ENCODE results near the gene GMPPB. TPM values are rescaled to one million over a fixed set of nuclear protein-coding genes. Genes with fewer than 3 reads are reported as not detected.
A peak's percentile ranks its signal among the peaks of the same experiment; 100 is the strongest.
"Not testable (repeated sequence)": the region's sequence is repeated elsewhere in the genome, so short reads cannot be mapped to it uniquely, and the experiment has no call there.

The GMPPB gene
- total RNA-seq, 4 donors from 2014 or later, result 28.5 to 85.6 (median 57.7) TPM

DNA sequence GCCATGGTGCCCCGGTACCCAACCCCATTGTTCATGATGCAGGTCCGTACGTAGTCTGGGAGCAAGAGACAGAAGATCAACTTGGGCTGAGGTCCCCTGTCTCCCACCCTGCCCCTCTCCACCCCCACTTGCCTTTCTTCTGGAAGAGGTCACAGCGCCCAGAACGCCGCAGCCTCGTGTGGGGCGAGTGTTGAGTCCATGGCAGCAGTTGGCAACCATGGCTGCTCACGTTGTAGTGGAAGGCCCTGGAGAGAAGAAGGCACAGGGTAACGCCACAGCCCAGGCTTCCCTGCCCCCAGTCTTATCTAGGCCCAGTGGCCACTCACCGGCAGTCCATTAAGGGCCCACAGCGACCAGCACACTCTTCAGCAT is 36.3 kb downstream of the GMPPB start:
- H3K9me3 ChIP-seq; intact Hi-C loops (cut with DNase I); H3K27me3 ChIP-seq; H3K36me3 ChIP-seq; H3K4me3 ChIP-seq (replicated peaks in 1 of 3); DNase-seq; H3K27ac ChIP-seq: not testable (repeated sequence)
- H3K4me1 ChIP-seq, result peaks cover 31 to 57% of the 10 kb centered on the region in 2 donors
- 91 to 100% methylated on average over 3 to 6 of the region's 12 CpGs for WGBS, 2 donors

DNA sequence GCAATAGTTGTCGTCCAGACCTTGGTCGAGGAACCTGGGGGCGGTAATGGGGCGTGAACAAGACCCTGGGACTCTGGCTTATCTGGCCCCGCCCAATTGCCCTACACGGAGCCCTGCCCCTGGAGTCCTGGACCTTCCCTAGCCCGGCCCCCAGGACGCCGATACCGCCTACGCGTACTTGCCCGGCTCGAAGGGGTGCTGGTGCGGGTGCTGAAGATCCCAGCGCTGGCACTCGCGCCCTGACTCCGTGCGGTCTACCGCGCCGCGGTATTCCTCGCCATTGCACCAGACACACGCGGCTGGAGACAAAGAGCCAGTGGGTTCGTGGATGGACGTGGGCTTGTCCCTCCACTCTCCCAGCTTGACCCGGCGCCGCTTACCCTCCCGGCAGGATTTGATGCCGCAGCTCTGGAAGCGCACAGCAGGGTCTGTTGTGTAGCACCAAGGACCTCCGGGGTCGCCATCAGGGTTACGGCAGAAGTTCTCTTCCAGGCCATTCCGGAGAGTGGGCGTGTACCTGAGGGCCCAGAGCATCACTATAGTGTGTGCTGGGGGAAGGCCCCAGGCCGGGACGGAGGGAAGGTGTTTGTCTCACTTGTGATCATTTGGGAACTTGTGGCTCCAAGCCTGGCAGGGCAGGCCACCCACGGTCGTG is 36.9 kb downstream of the GMPPB start:
- peak overlapping the region in 1 of 3 donors; percentile 23 for H3K4me3 ChIP-seq (replicated peaks in 1 of 3)
- peak; percentile 93 to 96 for DNase-seq
- H3K4me1 ChIP-seq, result peaks cover 33 to 62% of the 10 kb centered on the region in 2 donors
- H3K27ac ChIP-seq, result peak overlapping the region in 1 of 3 donors; percentile 49
- 0 to 45% methylated on average over 6 to 10 of the region's 44 CpGs for WGBS, 2 donors
- H3K36me3 ChIP-seq; intact Hi-C loops (cut with DNase I); H3K27me3 ChIP-seq; H3K9me3 ChIP-seq: not testable (repeated sequence)

DNA sequence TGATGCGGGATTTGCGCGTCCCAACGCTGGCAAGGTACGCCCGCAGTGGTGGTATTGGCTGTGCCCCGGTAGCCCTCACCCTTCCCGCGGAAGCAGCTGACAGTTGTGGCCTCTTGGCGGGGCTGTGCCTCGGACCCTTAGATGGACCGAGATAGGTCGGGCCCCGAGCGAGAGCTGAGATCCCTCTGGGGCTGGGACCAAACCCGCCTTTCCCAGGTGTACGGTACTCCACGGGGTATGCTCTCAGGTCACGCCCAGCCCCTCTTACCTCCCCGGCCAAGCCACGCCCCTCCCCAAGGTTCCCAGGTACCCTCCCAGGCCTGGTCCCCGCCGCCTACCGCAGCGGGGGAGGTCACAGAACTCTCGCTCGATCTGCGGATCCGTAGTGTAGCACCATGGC is 37.4 kb downstream of the GMPPB start:
- H3K27ac ChIP-seq, result peak overlapping the region in 1 of 3 donors; percentile 49
- H3K36me3 ChIP-seq; H3K9me3 ChIP-seq; intact Hi-C loops (cut with DNase I); H3K27me3 ChIP-seq: not testable (repeated sequence)
- peak; percentile 95 to 96 for DNase-seq
- peaks cover 33 to 63% of the 10 kb centered on the region in 2 donors for H3K4me1 ChIP-seq
- H3K4me3 ChIP-seq (replicated peaks in 1 of 3), result peak overlapping the region in 1 of 3 donors; percentile 23
- peak in 1 of 2 donors; percentile 46 for TF ChIP-seq POLR2A (IDR thresholded peaks at IDR 0.05)
- WGBS, 2 donors, result 0% methylated on average over 3 of the region's 29 CpGs; no CpG with 5 or more reads in 1 of the 2 donors

DNA sequence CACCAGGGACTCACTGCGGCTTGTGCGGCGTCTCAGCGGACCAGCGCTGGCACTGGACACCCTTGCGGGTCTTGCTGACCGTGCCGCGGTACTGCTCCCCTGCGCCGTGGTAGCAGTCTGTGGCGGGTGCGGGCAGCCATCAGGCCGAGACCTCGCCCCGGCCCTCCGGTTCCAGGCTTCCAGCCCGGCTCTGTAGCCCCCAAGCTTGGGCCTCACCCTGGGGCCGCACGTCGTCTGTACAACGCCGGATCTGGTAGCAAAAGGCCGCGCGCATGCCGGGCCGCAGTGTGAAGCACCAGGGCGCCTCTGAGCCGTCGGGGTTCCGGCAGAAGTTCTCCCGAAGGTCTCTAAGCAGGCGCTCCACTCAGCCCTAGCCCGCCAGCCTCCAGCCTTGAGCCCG is 37.9 kb downstream of the GMPPB start:
- H3K27ac ChIP-seq, result peak overlapping the region in 1 of 3 donors; percentile 17
- H3K36me3 ChIP-seq; intact Hi-C loops (cut with DNase I); H3K9me3 ChIP-seq; H3K27me3 ChIP-seq: not testable (repeated sequence)
- WGBS, 2 donors, result 18 to 21% methylated on average over 3 to 19 of the region's 36 CpGs
- DNase-seq, result peak; percentile 27 to 28
- H3K4me3 ChIP-seq (replicated peaks in 1 of 3), result peak overlapping the region in 1 of 3 donors; percentile 23
- H3K4me1 ChIP-seq, result peaks cover 32 to 58% of the 10 kb centered on the region in 2 donors

DNA sequence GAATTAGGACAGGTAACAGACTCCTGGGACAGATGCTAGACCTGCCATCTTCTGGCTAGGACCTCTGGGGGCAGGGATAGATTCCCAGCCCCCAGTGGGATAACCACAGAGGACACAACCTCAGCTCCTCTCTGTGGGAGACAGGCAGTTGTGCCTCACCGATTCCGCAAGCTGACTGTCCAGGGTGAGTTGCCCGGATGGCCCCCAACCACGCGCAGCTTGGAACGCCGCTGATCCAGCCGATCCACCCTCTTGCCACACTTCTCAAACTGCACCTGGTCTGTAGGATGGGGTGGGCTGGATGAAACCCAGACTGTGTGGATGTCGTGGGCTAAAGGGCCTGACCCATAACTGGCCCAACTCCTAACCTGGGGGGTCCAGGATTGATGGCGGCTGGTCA is 38.6 kb downstream of the GMPPB start:
- 95 to 98% methylated on average over 8 to 10 of the region's 10 CpGs for WGBS, 2 donors
- Histone ChIP-seq H3K36me3 (peaks cover 9 to 15% of the 10 kb centered on the region in 2 donors), H3K4me1 (peaks cover 24 to 51% of the 10 kb centered on the region in 2 donors)
- H3K27ac ChIP-seq; H3K9me3 ChIP-seq; intact Hi-C loops (cut with DNase I); H3K4me3 ChIP-seq (replicated peaks in 1 of 3); DNase-seq; H3K27me3 ChIP-seq: not testable (repeated sequence)

DNA sequence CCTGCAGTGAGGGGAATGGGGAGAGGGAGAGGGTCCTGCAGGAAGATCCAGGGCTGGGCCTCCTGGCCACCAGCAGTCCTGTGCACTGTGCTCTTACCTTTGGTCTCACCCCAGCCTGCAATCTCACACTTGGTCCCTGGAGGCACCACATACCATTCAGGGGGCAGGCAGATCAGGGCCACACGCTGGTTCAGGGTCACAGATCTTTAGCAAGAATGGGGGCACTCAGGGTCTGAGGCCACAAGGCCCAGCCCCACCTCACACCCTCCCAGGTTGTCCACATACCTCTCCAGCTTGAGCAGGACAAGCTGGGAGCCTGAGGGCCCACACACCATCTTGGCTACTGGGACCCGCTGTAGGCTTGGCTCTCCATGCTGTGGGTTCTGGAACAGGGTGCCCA is 39.3 kb downstream of the GMPPB start:
- WGBS, 2 donors, result 100% methylated on average over 1 to 2 of the region's 2 CpGs
- Histone ChIP-seq H3K36me3 (peaks cover 11 to 21% of the 10 kb centered on the region in 2 donors), H3K4me1 (peaks cover 20 to 48% of the 10 kb centered on the region in 2 donors), H3K27ac (peak overlapping the region; percentile 53 to 87 (median 67))
- intact Hi-C loops (cut with DNase I); DNase-seq; H3K4me3 ChIP-seq (replicated peaks in 1 of 3); H3K9me3 ChIP-seq; H3K27me3 ChIP-seq: not testable (repeated sequence)

DNA sequence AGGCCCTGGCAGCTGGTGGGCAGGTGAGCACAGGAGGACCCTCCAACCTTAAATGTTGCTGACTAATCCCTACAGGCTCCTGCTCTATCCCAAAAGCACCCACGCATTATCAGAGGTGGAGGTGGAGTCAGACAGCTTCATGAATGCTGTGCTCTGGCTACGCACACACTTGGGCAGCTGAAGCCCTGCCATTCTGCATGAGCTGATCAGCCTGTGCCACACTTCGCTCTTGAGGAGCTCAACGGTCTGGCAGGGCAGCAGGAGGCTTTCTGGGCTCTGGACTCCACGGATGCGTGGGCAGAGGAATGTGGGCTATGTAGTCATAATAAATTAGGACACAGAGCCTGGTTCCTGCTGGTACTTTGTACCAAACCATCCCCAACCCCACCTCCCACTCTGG is 40.6 kb downstream of the GMPPB start:
- peaks cover 14 to 41% of the 10 kb centered on the region in 2 donors for H3K4me1 ChIP-seq
- TF ChIP-seq POLR2A (IDR thresholded peaks at IDR 0.05), result peak in 1 of 2 donors; percentile 63
- TF ChIP-seq, protein P1, sequence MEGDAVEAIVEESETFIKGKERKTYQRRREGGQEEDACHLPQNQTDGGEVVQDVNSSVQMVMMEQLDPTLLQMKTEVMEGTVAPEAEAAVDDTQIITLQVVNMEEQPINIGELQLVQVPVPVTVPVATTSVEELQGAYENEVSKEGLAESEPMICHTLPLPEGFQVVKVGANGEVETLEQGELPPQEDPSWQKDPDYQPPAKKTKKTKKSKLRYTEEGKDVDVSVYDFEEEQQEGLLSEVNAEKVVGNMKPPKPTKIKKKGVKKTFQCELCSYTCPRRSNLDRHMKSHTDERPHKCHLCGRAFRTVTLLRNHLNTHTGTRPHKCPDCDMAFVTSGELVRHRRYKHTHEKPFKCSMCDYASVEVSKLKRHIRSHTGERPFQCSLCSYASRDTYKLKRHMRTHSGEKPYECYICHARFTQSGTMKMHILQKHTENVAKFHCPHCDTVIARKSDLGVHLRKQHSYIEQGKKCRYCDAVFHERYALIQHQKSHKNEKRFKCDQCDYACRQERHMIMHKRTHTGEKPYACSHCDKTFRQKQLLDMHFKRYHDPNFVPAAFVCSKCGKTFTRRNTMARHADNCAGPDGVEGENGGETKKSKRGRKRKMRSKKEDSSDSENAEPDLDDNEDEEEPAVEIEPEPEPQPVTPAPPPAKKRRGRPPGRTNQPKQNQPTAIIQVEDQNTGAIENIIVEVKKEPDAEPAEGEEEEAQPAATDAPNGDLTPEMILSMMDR (IDR thresholded peaks at IDR 0.05), result no peak
- DNase-seq, result peak; percentile 96 to 97
- H3K4me3 ChIP-seq (replicated peaks in 1 of 3), result no peak overlapping the region
- H3K9me3 ChIP-seq, result no peaks in the 10 kb centered on the region
- H3K36me3 ChIP-seq, result peaks cover 23 to 32% of the 10 kb centered on the region in 2 donors
- intact Hi-C loops (cut with DNase I), result no loop called here
- H3K27ac ChIP-seq, result peak overlapping the region; percentile 80 to 87 (median 86)
- 33 to 72% methylated on average over 4 to 6 of the region's 6 CpGs for WGBS, 2 donors
- no peaks in the 10 kb centered on the region for H3K27me3 ChIP-seq

DNA sequence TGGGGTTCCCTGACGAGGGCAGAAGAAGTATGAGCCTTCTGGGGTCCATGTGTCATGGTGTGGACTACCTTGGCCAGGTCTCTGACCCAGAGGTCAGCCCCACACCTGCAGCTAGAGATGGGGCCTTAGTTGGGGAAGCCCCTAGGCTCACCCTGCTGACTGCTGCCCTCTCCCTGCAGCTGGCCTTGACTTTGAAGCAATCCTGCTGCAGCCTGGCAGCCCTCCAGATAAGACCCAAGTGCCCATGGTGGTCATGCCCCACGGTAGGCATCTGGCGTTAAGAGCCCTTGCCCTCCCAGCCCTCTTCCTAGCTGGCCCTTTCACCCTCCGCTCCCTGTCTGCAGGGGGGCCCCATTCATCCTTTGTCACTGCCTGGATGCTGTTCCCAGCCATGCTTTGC is 42.2 kb downstream of the GMPPB start:
- no peaks in the 10 kb centered on the region for H3K9me3 ChIP-seq
- peak overlapping the region in 2 of 3 donors; percentile 80 to 87 for H3K27ac ChIP-seq
- no peaks in the 10 kb centered on the region for H3K27me3 ChIP-seq
- TF ChIP-seq, protein P1 (IDR thresholded peaks at IDR 0.05), result no peak
- TF ChIP-seq POLR2A (IDR thresholded peaks at IDR 0.05), result no peak
- H3K4me3 ChIP-seq (replicated peaks in 1 of 3), result no peak overlapping the region
- no peak for DNase-seq
- H3K36me3 ChIP-seq, result peaks cover 23 to 47% of the 10 kb centered on the region in 2 donors
- intact Hi-C loops (cut with DNase I), result no loop called here
- 86% methylated on average over 4 of the region's 4 CpGs for WGBS, 2 donors
- peaks cover 14 to 38% of the 10 kb centered on the region in 2 donors for H3K4me1 ChIP-seq

Measured in thyroid gland (tissue), 4 donors.